ENCODE data around the gene MEX3D.

- TF ChIP-seq ZNF843 (tag by site-specific recombination; IDR thresholded peaks at IDR 0.05) (no peak), ZNF274 (IDR thresholded peaks at IDR 0.05; ENCODE audit: low read length) (no peak), ZNF274 (tag by site-specific recombination; IDR thresholded peaks at IDR 0.05; ENCODE audit: borderline replicate concordance) (no peak), GLI2 (tag by site-specific recombination; IDR thresholded peaks at IDR 0.05; ENCODE audit: borderline replicate concordance, low read depth) (no peak), ZIC2 (tag by site-specific recombination; IDR thresholded peaks at IDR 0.05) (no peak), CTCF (tag by site-specific recombination; IDR thresholded peaks at IDR 0.05) (no peak), PBX3 (CRISPR knock-in tag; IDR thresholded peaks at IDR 0.05) (no peak), ZBTB44 (tag by site-specific recombination; IDR thresholded peaks at IDR 0.05) (no peak), ZBTB8A (tag by site-specific recombination; IDR thresholded peaks at IDR 0.05) (no peak), ZNF629 (tag by site-specific recombination; IDR thresholded peaks at IDR 0.05) (no peak)
Measured at GRCh38 chr19:1531587-1531986, 36.5 kb downstream of the MEX3D start.
